Measurements from ENCODE around the gene DNHD1. TPM values are rescaled to one million over a fixed set of nuclear protein-coding genes. Genes with fewer than 3 reads are reported as not detected.

The DNHD1 gene
- total RNA-seq, 1 experiment from 2014 or later: 10.6 TPM

DNA sequence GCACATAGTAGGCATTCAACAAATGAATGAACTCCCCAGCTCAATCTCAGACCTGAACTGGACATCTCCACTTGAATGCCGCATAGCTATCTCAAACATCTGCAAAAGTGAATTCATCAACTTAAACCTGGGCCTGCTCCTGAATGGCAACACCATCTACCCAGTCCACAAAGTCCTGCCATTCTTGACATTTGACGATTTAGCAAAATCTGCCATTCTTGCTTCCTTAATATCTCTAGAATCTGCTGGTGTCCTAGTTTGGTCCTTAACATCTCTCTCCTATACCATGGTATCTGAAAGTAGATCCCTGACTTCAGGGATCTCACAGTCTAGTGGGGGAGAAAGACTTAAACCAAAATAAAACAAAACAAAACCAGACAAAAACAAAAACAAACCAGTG is 43.9 kb upstream of the DNHD1 start:
- Histone ChIP-seq H3K4me3 (ENCODE audit: low read depth in 2 of 2, low read length in 2 of 2) (no peak overlapping the region), H3K36me3 (ENCODE audit: control insufficient read depth, insufficient read depth, low read length) (no peaks in the 10 kb centered on the region; the same call in 1 of the 2 replicates), H3K4me1 (ENCODE audit: control insufficient read depth, insufficient read depth, low read length) (no peaks in the 10 kb centered on the region), H3K9me3 (ENCODE audit: control insufficient read depth, insufficient read depth, low read depth, low read length) (no peaks in the 10 kb centered on the region), H3K27ac (ENCODE audit: low read length) (no peak overlapping the region), H3K27me3 (ENCODE audit: control insufficient read depth, insufficient read depth, low read length) (no peaks in the 10 kb centered on the region)
- no peak for DNase-seq (ENCODE audit: low read depth, low spot score)
- in situ Hi-C loops (cut with HindIII; ENCODE audit: low pct_unique_long_range_greater_than_20kb, low sequenced_read_pairs) (no loop called here), intact Hi-C loops (cut with micrococcal nuclease; ENCODE audit: unreplicated experiment) (no loop called here)
- no TSS peak for BruUV-seq (replicated peaks)
- no peak for TF ChIP-seq TCF7L2 (IDR thresholded peaks at IDR 0.05; ENCODE audit: low read depth, low read length)
- TF ChIP-seq POLR2AphosphoS5 (IDR thresholded peaks at IDR 0.05; ENCODE audit: low read depth, low read length): no peak
- TF ChIP-seq SIN3A (IDR thresholded peaks at IDR 0.05; ENCODE audit: borderline replicate concordance, insufficient read depth, low read depth, low read length): no peak
- TF ChIP-seq, protein P1, sequence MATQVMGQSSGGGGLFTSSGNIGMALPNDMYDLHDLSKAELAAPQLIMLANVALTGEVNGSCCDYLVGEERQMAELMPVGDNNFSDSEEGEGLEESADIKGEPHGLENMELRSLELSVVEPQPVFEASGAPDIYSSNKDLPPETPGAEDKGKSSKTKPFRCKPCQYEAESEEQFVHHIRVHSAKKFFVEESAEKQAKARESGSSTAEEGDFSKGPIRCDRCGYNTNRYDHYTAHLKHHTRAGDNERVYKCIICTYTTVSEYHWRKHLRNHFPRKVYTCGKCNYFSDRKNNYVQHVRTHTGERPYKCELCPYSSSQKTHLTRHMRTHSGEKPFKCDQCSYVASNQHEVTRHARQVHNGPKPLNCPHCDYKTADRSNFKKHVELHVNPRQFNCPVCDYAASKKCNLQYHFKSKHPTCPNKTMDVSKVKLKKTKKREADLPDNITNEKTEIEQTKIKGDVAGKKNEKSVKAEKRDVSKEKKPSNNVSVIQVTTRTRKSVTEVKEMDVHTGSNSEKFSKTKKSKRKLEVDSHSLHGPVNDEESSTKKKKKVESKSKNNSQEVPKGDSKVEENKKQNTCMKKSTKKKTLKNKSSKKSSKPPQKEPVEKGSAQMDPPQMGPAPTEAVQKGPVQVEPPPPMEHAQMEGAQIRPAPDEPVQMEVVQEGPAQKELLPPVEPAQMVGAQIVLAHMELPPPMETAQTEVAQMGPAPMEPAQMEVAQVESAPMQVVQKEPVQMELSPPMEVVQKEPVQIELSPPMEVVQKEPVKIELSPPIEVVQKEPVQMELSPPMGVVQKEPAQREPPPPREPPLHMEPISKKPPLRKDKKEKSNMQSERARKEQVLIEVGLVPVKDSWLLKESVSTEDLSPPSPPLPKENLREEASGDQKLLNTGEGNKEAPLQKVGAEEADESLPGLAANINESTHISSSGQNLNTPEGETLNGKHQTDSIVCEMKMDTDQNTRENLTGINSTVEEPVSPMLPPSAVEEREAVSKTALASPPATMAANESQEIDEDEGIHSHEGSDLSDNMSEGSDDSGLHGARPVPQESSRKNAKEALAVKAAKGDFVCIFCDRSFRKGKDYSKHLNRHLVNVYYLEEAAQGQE (IDR thresholded peaks at IDR 0.05; ENCODE audit: insufficient read depth in 1 of 2, low read depth in 2 of 2, low read length in 1 of 2): no peak
- TF ChIP-seq, protein P2, sequence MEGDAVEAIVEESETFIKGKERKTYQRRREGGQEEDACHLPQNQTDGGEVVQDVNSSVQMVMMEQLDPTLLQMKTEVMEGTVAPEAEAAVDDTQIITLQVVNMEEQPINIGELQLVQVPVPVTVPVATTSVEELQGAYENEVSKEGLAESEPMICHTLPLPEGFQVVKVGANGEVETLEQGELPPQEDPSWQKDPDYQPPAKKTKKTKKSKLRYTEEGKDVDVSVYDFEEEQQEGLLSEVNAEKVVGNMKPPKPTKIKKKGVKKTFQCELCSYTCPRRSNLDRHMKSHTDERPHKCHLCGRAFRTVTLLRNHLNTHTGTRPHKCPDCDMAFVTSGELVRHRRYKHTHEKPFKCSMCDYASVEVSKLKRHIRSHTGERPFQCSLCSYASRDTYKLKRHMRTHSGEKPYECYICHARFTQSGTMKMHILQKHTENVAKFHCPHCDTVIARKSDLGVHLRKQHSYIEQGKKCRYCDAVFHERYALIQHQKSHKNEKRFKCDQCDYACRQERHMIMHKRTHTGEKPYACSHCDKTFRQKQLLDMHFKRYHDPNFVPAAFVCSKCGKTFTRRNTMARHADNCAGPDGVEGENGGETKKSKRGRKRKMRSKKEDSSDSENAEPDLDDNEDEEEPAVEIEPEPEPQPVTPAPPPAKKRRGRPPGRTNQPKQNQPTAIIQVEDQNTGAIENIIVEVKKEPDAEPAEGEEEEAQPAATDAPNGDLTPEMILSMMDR (IDR thresholded peaks at IDR 0.05): no peak
- POLR2A ChIA-PET: no interaction called here
- CTCF ChIA-PET: interaction anchor here (1.0 kb wide), 2 partner anchors 10 to 74 kb away, joined by 3 to 4 read pairs; no protein-coding TSS in a partner anchor
- ATAC-seq: no peak

DNA sequence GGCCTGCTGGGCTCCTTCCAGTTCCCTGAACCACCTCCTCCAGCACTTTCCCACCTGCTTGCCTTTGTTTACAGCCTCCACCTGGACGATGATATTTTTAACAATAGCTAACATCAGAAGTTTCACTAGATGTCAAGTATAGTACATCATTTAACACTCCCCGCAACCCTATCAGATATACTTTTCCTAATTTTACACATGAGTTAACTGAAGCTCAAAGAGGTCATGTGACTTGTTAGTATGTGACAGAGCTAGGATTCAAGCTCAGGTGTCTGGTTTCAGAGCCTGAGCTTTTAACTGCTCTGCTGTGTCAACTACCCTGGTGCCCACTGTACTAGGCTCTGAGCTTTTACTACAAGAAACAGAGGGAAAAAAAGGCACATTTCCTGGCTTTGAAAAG is 42.0 kb upstream of the DNHD1 start:
- DNase-seq (ENCODE audit: low read depth, low spot score): no peak
- TF ChIP-seq, protein P1 (IDR thresholded peaks at IDR 0.05; ENCODE audit: insufficient read depth in 1 of 2, low read depth in 2 of 2, low read length in 1 of 2): no peak
- no peak for TF ChIP-seq SIN3A (IDR thresholded peaks at IDR 0.05; ENCODE audit: borderline replicate concordance, insufficient read depth, low read depth, low read length)
- TF ChIP-seq, protein P2 (IDR thresholded peaks at IDR 0.05): no peak
- no peak for TF ChIP-seq POLR2AphosphoS5 (IDR thresholded peaks at IDR 0.05; ENCODE audit: low read depth, low read length)
- no peaks in the 10 kb centered on the region for H3K4me1 ChIP-seq (ENCODE audit: control insufficient read depth, insufficient read depth, low read length)
- no peak overlapping the region for H3K4me3 ChIP-seq (ENCODE audit: low read depth in 2 of 2, low read length in 2 of 2)
- ChIA-PET POLR2A (interaction anchor here (0.9 kb wide), 1 partner anchor 10 kb away, joined by 3 read pairs; no protein-coding TSS in a partner anchor), CTCF (no interaction called here)
- intact Hi-C loops (cut with micrococcal nuclease; ENCODE audit: unreplicated experiment): no loop called here
- no peak overlapping the region for H3K27ac ChIP-seq (ENCODE audit: low read length)
- ATAC-seq: no peak
- no TSS peak for BruUV-seq (replicated peaks)
- in situ Hi-C loops (cut with HindIII; ENCODE audit: low pct_unique_long_range_greater_than_20kb, low sequenced_read_pairs): no loop called here
- no peaks in the 10 kb centered on the region; the same call in 1 of the 2 replicates for H3K36me3 ChIP-seq (ENCODE audit: control insufficient read depth, insufficient read depth, low read length)
- H3K27me3 ChIP-seq (ENCODE audit: control insufficient read depth, insufficient read depth, low read length): no peaks in the 10 kb centered on the region
- H3K9me3 ChIP-seq (ENCODE audit: control insufficient read depth, insufficient read depth, low read depth, low read length): no peaks in the 10 kb centered on the region

All from Panc1 (cell line).